ENCODE results near the gene PDE6G. TPM values are rescaled to one million over a fixed set of nuclear protein-coding genes. Genes with fewer than 3 reads are reported as not detected.

The PDE6G gene
- total and polyA plus RNA-seq, 2 of the 13 experiments (the other 11 are each of a cell fraction or from before 2014, with no cell fraction given) = 1.4 to 6.7 TPM

- TF ChIP-seq TERF1 (CRISPR knock-in tag; IDR thresholded peaks at IDR 0.05) (no peak), NR2F6 (IDR thresholded peaks at IDR 0.05) (no peak), NR2F6 (CRISPR knock-in tag; IDR thresholded peaks at IDR 0.05) (peak; percentile 23; the same call in 1 of the 2 replicates), IKZF4 (CRISPR knock-in tag; IDR thresholded peaks at IDR 0.05; ENCODE audit: borderline replicate concordance, low read depth, not compliant biosample characterization) (no peak), LBX2 (CRISPR knock-in tag; IDR thresholded peaks at IDR 0.05; ENCODE audit: borderline replicate concordance) (no peak; the same call in 1 of the 2 replicates), PRDM4 (CRISPR knock-in tag; IDR thresholded peaks at IDR 0.05; ENCODE audit: borderline replicate concordance) (no peak), ZNF124 (CRISPR knock-in tag; IDR thresholded peaks at IDR 0.05) (0 out of 2 replicates have a peak, but pooled peaks have one; percentile 26), NFIC (IDR thresholded peaks at IDR 0.05; ENCODE audit: low read length) (no peak)
Observed at GRCh38 chr17:81666342-81667191, 10.2 kb upstream of the PDE6G start, which contains the start of the genes CCDC137 and OXLD1 (continued).
